NB4 (cell line): ENCODE results near the gene RFX8.

Source experiments
- DNase-seq: peaks from one replicate; pipeline ENCODE4 v3.0.0; 2010; ENCODE audit warnings: low read depth
- H3K4me3 ChIP-seq: one replicate; pipeline ENCODE4 v1.5.1; 2011; ENCODE audit warnings: mild to moderate bottlenecking, low read depth, low read length, moderate library complexity
- CTCF ChIP-seq: IDR thresholded peaks from one replicate; pipeline ENCODE4 v1.5.1; 2012; ENCODE audit warnings: low read depth, low read length
- MAX ChIP-seq: IDR thresholded peaks from 2 replicates; pipeline ENCODE4 v1.6.1; 2011; ENCODE audit warnings: low read depth, low read length
- MYC ChIP-seq: IDR thresholded peaks from 2 replicates; pipeline ENCODE4 v1.6.1; 2011; ENCODE audit warnings: low read depth, low read length
- POLR2A ChIP-seq: IDR thresholded peaks from 2 replicates; pipeline ENCODE4 v1.6.1; 2011; ENCODE audit warnings: mild to moderate bottlenecking; ENCODE audit not compliant: insufficient read length; ENCODE audit errors: extremely low read depth

The RFX8 gene

GRCh38 chr2:101492936-101493473 is 18.1 kb upstream of the RFX8 start:
- DNase-seq: no peak

GRCh38 chr2:101486994-101487393 is 12.1 kb upstream of the RFX8 start:
- no peak for DNase-seq
- H3K4me3 ChIP-seq: no peak overlapping the region
- TF ChIP-seq POLR2A (no peak), MYC (no peak), CTCF (no peak)

More at GRCh38 chr2:101492936-101493473, 18.1 kb upstream of the RFX8 start:
- TF ChIP-seq MYC (no peak), MAX (no peak), CTCF (no peak), POLR2A (no peak)
- H3K4me3 ChIP-seq: no peak overlapping the region

GRCh38 chr2:101486258-101486701 is 11.4 kb upstream of the RFX8 start:
- no peak overlapping the region for H3K4me3 ChIP-seq
- TF ChIP-seq MYC (no peak), MAX (no peak), POLR2A (no peak), CTCF (no peak)
- no peak for DNase-seq

GRCh38 chr2:101485856-101486255 is 10.9 kb upstream of the RFX8 start:
- no peak for DNase-seq
- no peak overlapping the region for H3K4me3 ChIP-seq
- TF ChIP-seq POLR2A (no peak), CTCF (no peak), MAX (no peak), MYC (no peak)

- DNase-seq: peak; percentile 52
- H3K4me3 ChIP-seq: no peak overlapping the region
- TF ChIP-seq MYC (no peak), MAX (no peak), POLR2A (no peak), CTCF (no peak)
Measured at GRCh38 chr2:101480764-101481163, 5.9 kb upstream of the RFX8 start.

- no peak overlapping the region for H3K4me3 ChIP-seq
- no peak for DNase-seq
- TF ChIP-seq MAX (no peak), POLR2A (no peak), CTCF (no peak), MYC (no peak)
Measured at GRCh38 chr2:101479810-101480209, 4.9 kb upstream of the RFX8 start.
